NCI-H1092 treated with DMSO at 0.1 percent for 48 hours (cell line): ENCODE data around the gene TUBB2A.
A peak's percentile ranks its signal among the peaks of the same experiment; 100 is the strongest.
"Not testable (repeated sequence)": the region's sequence is repeated elsewhere in the genome, so short reads cannot be mapped to it uniquely, and the experiment has no call there.

Source experiments
- DNase-seq: peaks from one replicate; lab custom pipeline; 2025; lab: John Stamatoyannopoulos, UW

Gene TUBB2A

GRCh38 chr6:3155416-3155815 lies 1.9 kb downstream of the TUBB2A start:
- DNase-seq = not testable (repeated sequence)

GRCh38 chr6:3152689-3153088 lies 4.7 kb downstream of the TUBB2A start:
- DNase-seq = no peak

- DNase-seq = peak; percentile 32
Measured at GRCh38 chr6:3151691-3152090, 5.7 kb downstream of the TUBB2A start.

- DNase-seq = no peak
Measured at GRCh38 chr6:3147914-3148757, 9.2 kb downstream of the TUBB2A start.

- no peak for DNase-seq
Measured at GRCh38 chr6:3144571-3144970, 12.8 kb downstream of the TUBB2A start.

- no peak for DNase-seq
Measured at GRCh38 chr6:3143158-3143557, 14.2 kb downstream of the TUBB2A start.

- no peak for DNase-seq
Measured at GRCh38 chr6:3142536-3142935, 14.8 kb downstream of the TUBB2A start.

- DNase-seq = no peak
Measured at GRCh38 chr6:3140201-3140600, 17.1 kb downstream of the TUBB2A start.

- DNase-seq = peak; percentile 37
Measured at GRCh38 chr6:3139090-3139903, 18.0 kb downstream of the TUBB2A start.

- DNase-seq = no peak
Measured at GRCh38 chr6:3138341-3138740, 19.0 kb downstream of the TUBB2A start.

GRCh38 chr6:3137873-3138272 lies 19.5 kb downstream of the TUBB2A start:
- DNase-seq = not testable (repeated sequence)

GRCh38 chr6:3137057-3137777 lies 20.1 kb downstream of the TUBB2A start:
- no peak for DNase-seq

- DNase-seq = no peak
Measured at GRCh38 chr6:3136292-3137011, 20.9 kb downstream of the TUBB2A start.

- no peak for DNase-seq
Measured at GRCh38 chr6:3135668-3136291, 21.6 kb downstream of the TUBB2A start.

- no peak for DNase-seq
Measured at GRCh38 chr6:3133515-3133914, 23.8 kb downstream of the TUBB2A start.

- DNase-seq = no peak
Measured at GRCh38 chr6:3131695-3132094, 25.6 kb downstream of the TUBB2A start.

- no peak for DNase-seq
Measured at GRCh38 chr6:3128356-3129108, 28.8 kb downstream of the TUBB2A start.

GRCh38 chr6:3125815-3126214 lies 31.5 kb downstream of the TUBB2A start:
- DNase-seq = no peak

GRCh38 chr6:3124667-3125066 lies 32.7 kb downstream of the TUBB2A start:
- no peak for DNase-seq

- no peak for DNase-seq
Measured at GRCh38 chr6:3122823-3123182, 34.5 kb downstream of the TUBB2A start.

GRCh38 chr6:3120765-3121089 lies 36.6 kb downstream of the TUBB2A start:
- DNase-seq = no peak
